Cardiac septum (tissue), 1 donor: ENCODE measurements around the gene ARHGDIB. TPM values are rescaled to one million over a fixed set of nuclear protein-coding genes. Genes with fewer than 3 reads are reported as not detected.

Experiments
- DNase-seq: peaks from one replicate; pipeline ENCODE4 v3.0.0-alpha.2; 2020; ENCODE audit warnings: low spot score
- intact Hi-C: fragments of 100-400 bp; cut with DNase I; formaldehyde crosslinking; loops from one replicate; pipeline ENCODE4 v1.14.0; 2022
- total RNA-seq: library from RNA; stranded (reverse); fragmentation: NEBNext Ultra II Directional; extraction: Animal tissue kit (Norgen Biotek cat#: 25700); gene quantifications from one replicate; pipeline ENCODE4 v1.2.1, GENCODE V29; 2021
- donor health status: DM: no; HTN: no; CAD: no.

ARHGDIB gene
- total RNA-seq, 1 donor from 2014 or later, result 45.1 TPM

GRCh38 chr12:14988035-14988434, 26.6 kb upstream of the ARHGDIB start:
- DNase-seq, result no peak
- intact Hi-C loops, result no loop called here

- intact Hi-C loops, result no loop called here
- no peak for DNase-seq
Measured at GRCh38 chr12:14986449-14986848, 25.0 kb upstream of the ARHGDIB start.

DNA sequence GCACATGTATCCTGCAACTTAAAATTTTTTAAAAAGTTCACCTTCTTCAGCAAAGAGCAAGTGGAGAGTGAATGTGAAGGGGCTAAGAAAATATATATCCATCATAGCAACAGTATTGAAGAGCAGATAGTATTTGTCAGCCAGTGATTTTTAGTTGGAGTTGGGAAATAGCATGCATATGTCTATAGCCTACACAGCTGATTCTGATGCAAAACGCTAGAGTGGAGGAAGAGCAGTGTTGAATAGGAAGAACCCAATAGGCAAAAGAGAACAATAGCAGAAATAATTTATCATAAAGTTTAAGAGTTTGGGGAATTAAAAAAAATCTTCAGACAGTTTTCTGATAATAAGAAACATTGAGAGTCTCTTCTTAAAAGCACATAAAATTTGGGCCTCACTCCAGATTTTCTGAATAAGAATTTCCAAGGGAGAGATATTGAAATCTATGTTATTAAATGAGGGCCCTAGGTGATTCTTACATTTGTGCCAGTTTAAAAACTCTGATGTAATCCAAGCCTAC, 23.4 kb upstream of the ARHGDIB start:
- DNase-seq, result no peak
- intact Hi-C loops, result no loop called here

- no peak for DNase-seq
- intact Hi-C loops, result no loop called here
Measured at GRCh38 chr12:14984036-14984435, 22.6 kb upstream of the ARHGDIB start.

DNA sequence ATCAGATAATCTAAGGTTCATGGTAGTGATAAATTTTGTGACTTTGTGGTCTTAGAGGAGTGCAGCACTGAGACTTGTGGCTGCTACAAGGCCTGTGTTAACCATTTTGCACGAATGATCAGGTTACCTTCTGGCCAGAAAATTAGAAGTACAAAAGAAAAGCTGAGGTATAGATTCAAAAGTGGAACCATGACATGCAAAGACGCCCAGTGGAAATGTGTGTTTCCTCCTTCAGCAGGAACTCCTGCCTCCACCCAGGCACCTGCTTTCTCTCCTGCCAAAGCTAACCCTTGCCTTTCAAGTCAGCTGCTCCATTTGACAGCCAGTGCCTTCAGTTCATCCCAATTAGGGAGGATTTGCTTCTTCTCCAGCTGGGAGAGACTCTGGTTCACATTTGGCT, 21.6 kb upstream of the ARHGDIB start:
- DNase-seq, result no peak
- intact Hi-C loops, result no loop called here

DNA sequence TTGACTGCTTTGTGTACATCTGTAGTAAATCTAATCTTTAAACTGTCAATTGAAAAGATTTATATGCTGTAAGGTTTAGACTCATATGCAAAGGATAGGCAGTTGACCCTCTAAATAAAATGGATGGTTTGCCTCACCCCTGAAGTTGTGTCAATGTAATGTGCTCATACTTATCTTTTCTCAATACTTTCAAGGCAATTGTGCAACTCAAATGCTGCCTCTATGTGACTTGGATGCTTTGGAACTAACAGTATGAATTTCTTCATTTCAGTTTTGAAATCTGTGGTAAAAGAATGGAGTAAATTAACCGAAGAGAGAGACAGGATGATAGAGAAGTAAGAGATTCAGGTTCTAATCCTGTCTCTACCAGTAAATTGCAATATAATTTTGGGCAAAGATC, 21.2 kb upstream of the ARHGDIB start:
- no peak for DNase-seq
- intact Hi-C loops, result no loop called here

GRCh38 chr12:14981049-14981448, 19.6 kb upstream of the ARHGDIB start:
- intact Hi-C loops, result no loop called here

DNA sequence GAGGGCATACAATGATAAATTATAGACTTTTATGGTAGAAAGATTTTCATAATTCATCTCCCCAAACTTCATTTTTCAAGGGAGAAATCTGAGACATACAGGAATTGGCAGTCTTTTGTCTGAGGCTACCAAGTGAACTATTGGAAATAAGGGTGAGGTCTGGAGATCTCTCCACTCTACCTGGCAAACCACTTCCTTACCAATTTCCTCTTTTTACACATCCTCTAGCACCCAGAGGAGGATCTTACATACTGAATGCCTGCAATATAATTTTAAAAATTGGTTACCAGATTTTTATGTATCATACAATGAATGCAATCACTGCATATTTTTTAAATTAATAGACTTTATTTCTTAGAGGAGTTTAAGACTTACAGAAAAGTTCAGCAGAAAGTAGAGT, 18.1 kb upstream of the ARHGDIB start:
- DNase-seq, result no peak
- intact Hi-C loops, result no loop called here

More at GRCh38 chr12:14981049-14981448, 19.6 kb upstream of the ARHGDIB start:
- no peak for DNase-seq

DNA sequence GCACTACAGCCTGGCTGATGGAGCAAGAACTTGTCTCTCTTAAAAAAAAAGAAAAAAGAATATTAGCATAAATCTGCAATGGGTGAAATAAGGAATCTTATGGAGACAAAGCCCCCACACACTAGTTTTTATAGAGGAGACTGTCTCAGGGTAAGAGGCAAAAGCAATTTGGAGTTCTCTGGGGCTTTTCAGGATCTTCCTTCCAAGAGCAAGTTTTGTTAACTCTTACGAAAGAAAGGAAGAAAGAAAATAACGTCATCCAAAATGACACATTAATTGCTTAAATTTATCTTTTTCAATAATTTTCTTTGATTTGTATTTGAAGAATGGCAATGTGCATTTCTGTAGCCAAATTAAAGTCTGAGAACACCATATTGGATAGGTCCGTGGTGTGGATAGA, 15.3 kb upstream of the ARHGDIB start:
- DNase-seq, result no peak
- intact Hi-C loops, result no loop called here

GRCh38 chr12:14975457-14975856, 14.1 kb upstream of the ARHGDIB start:
- intact Hi-C loops, result no loop called here
- DNase-seq, result no peak

DNA sequence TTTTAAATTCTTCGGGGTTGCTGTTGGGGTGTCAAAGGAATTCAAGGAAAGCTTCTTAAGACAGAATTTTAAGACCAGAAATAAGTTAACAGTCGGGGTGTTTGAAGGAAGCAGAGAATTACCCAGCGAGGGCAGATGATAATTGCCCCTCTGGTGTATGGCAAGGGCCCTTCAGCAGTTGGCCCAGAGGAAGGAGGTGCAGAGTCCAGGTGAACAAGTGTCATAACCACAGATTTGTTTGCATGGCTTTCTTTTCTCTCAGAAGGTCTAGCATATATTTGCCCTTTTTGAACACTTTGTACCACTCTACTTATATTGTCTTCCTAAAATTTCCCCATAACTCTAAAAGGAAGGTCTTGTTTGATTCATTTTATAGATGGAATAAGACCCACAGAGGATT, 13.2 kb upstream of the ARHGDIB start:
- intact Hi-C loops, result no loop called here
- no peak for DNase-seq

DNA sequence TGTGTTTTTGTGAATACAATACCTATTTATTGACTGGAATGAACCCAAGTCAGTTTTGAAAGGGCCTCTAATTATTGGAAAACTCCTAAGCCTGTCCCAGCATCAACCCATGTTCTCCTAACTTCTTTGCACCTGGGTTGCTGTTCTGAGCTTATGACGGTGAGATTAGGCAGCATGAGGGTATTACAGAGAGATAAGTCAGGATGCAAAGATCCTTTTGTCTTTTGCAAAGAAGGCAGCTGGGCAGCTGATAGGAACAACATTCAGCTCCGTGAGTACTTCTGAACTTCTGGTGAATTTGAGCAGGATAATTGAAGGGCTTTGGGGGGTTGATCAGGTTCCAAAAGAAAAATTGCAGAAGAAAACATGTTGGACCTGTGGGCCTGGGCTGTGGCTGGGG, 11.4 kb upstream of the ARHGDIB start, which contains the start of gene PDE6H:
PDE6H (plus strand) TSS at position 227 of the 400 bp plus-strand sequence. CDS start 4,971 bp downstream, outside the sequence.
- intact Hi-C loops, result no loop called here
- DNase-seq, result no peak

DNA sequence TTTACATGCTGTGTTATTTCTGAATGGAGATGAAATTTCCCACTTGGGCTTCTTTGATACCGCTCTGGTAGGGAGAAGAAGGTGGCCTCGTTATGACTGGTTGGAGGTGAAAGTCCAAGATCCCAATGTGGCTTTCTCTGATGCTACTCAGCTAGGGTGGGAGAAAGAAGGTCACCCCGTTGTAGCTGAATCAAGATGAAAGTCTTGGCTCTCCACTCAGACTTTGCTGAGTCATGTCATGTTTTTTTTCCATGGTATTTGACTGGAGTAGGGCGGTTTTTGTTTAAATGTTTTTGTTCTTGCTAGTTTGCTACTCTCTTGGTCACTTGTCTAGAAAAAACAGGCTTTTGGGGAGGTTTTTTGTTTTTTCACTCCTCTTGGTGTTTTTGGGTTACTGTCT, 9.1 kb upstream of the ARHGDIB start:
- no peak for DNase-seq
- intact Hi-C loops, result no loop called here

- DNase-seq, result no peak
- intact Hi-C loops, result no loop called here
Measured at GRCh38 chr12:14968478-14968877, 7.1 kb upstream of the ARHGDIB start.

DNA sequence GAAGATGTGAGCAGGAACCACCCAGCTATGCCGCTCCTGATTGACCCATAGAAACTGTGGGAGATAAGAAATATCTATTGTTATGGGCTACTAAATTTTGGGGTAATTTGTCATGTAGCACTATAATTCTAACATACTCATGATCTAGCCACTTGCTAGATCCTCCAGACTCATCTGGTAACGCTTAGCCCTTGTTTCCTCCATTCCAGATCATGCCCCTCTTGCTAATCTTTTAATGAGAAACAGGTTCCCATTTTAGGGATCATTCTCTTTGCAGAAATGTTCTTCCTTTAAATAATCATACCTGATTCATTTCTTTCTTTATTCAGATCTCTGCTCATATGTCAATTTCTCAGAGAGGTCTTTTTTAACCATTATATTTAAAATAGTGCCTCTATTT, 3.8 kb upstream of the ARHGDIB start:
- intact Hi-C loops, result no loop called here
- no peak for DNase-seq

DNA sequence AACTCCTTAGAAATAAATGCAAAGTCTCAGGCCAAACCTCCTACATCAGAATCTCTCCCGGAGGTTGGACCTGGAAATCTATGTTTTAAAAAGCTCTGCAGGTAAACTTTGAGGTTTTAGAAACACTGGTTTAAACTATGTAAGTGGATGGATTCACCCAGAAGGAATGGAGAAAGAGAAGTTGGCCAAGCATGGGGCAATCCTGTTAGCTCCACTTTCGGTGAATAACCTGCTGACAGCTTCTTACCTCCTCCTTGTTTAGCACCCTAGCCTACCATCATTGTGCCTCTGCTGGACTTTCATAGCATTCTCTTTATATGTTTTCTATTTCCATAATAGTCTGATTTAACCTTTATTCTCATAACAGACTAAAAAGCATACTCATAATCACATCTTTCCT, 3.0 kb upstream of the ARHGDIB start:
- intact Hi-C loops, result no loop called here
- no peak for DNase-seq

GRCh38 chr12:14963520-14963919, 2.1 kb upstream of the ARHGDIB start:
- intact Hi-C loops, result no loop called here
- DNase-seq, result no peak

GRCh38 chr12:14962797-14963196, 1.4 kb upstream of the ARHGDIB start:
- intact Hi-C loops, result no loop called here
- DNase-seq, result no peak

- no peak for DNase-seq
- intact Hi-C loops, result no loop called here
Measured at GRCh38 chr12:14962153-14962539, 745 bp upstream of the ARHGDIB start.

- intact Hi-C loops, result no loop called here
- peak; percentile 80 for DNase-seq
Measured at GRCh38 chr12:14960548-14961465, 594 bp downstream of the ARHGDIB start.

DNA sequence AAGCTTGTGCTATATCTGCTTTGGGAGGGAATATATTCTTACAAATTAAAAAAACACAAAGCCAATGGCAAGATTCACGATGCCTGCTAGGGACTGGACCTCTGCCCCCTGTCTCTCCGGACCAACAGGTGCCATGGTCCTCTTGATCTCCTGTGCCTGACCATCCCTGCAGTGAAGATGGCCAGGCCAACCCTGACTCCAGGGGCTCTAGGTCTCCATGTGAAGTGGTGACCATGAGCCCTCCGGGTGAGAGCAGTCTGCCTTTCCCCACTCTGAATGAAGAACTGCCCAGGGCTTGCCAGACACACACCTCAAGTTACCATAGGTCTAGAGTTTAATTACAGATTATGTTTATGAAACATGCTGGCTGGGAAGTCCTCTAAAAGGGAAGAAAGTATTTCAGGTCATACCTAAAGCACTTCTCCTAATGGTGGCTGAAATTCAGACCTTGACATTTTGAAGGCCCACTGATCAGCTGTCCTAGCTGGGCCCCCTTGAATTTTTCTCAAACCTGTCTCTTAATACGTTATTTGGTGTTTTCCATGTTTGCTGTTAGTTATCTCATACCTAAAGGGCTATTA, 1.4 kb downstream of the ARHGDIB start:
- intact Hi-C loops, result loop anchor here (5.0 kb wide), 1 partner anchor 73 kb away; the partner anchor contains the start of gene MGP
- no peak for DNase-seq
